OCI-LY3 (cell line): ENCODE measurements around the gene CRADD.

Experiments used
- EZH2phosphoT487 ChIP-seq: fragments of 200-600 bp; shearing (Covaris generic); IDR thresholded peaks from 2 replicates; pipeline ENCODE4 v1.6.1; 2018; ENCODE audit warnings: antibody characterized with exemption, mixed run types, low read depth
- TF ChIP-seq, protein P1 (sequence below): fragments of 200-600, 300-600 bp; sonication (generic); IDR thresholded peaks from 2 replicates; pipeline ENCODE4 v1.5.1; 2014; ENCODE audit warnings: antibody characterized with exemption, low read length, low read depth

DNA sequence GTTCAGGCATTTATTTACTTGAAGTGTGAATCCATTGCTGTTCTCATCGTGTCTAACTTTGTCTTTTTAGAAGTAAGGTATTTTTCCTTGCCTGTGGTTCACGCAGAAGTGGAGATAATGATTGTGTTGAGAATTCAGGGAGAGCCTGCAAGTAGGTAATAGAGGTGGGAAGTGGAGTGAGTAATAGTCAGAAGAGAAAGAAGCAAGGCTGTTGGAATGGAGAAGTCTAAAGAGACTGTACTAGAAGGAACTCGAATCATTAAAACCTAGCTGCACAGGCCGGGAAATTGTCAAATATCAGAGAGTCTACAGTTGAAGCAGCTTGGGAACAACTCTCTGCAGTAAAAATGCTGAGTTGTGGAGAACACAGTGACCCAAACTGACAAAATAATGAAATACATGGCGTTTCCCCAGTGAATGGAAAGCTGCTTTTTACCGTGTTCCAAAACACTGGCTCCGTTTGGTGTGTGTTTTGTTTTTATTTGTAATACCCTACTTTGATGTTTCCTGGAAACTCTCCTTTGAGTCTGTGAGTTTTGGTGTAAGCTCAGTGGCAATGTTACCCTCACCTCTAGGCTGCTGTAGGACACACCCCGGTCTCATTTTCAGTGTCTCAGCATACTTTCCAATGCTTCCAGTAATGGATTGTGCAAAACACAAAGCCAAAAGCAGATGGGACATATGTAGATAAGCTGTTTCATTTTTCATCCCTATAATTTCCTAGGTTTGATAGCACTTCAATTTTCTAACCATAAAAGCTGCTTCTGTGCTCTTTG lies 146.6 kb downstream of the CRADD start:
- no peak for TF ChIP-seq EZH2phosphoT487
- TF ChIP-seq, protein P1, sequence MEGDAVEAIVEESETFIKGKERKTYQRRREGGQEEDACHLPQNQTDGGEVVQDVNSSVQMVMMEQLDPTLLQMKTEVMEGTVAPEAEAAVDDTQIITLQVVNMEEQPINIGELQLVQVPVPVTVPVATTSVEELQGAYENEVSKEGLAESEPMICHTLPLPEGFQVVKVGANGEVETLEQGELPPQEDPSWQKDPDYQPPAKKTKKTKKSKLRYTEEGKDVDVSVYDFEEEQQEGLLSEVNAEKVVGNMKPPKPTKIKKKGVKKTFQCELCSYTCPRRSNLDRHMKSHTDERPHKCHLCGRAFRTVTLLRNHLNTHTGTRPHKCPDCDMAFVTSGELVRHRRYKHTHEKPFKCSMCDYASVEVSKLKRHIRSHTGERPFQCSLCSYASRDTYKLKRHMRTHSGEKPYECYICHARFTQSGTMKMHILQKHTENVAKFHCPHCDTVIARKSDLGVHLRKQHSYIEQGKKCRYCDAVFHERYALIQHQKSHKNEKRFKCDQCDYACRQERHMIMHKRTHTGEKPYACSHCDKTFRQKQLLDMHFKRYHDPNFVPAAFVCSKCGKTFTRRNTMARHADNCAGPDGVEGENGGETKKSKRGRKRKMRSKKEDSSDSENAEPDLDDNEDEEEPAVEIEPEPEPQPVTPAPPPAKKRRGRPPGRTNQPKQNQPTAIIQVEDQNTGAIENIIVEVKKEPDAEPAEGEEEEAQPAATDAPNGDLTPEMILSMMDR: no peak
